GM12872 (cell line): ENCODE data around the gene GRXCR2.

ENCODE experiments used
- TF ChIP-seq, protein P1 (sequence below): IDR thresholded peaks from 3 replicates; pipeline ENCODE4 v1.5.1; 2011; ENCODE audit warnings: low read depth, mild to moderate bottlenecking, low read length, moderate library complexity; ENCODE audit not compliant: insufficient read depth

Gene GRXCR2

DNA sequence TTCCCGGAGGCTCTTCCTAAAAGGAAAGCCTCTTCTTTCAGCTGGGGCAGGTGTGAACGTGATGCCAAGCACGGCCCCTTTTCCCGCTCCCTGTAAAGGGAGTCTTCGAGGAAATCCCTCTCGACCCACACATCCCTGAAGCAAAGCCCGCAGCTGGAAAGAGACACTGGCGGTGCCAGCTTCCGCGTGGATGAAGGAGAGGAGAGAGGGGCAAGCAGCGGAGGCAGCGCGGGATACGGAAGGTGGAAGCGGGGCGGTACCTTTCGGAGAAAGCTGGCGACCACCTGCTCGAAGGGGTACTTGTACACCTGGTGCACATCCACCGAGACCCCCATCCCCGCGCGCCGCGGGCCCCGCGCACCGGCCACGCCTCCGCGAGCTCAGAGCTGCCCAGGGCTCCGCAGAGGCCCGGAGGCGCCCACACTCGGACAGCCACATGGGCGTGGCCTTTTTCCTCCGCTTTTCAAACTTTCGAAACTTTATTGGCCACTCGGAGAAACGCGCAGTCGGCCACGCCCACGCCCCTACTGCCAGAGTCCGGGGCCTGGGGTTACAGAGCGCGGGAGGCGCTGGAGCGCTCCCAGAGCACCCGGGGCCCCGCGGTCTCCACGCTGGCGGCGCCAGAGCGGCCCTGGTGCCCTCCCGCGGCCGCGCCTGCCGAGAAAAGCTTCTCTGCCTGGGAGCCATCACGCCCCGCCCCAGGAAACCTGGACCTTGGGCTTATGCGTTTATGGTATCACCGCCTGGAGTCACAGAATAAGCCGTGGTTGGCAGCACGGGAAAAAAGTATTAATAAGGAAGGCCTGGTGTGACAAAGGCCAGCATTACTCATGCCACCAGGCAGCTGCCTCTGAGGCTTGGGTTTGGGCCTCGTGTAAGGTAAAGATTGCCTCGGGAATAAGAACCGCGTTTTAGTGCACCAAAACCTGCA is 37.6 kb downstream of the GRXCR2 start, which contains the start of gene PRELID2:
Gene PRELID2 (minus strand): TSS at position 426 of the 931 bp plus-strand sequence. CDS start 91 bp downstream, at position 335.
- TF ChIP-seq, protein P1, sequence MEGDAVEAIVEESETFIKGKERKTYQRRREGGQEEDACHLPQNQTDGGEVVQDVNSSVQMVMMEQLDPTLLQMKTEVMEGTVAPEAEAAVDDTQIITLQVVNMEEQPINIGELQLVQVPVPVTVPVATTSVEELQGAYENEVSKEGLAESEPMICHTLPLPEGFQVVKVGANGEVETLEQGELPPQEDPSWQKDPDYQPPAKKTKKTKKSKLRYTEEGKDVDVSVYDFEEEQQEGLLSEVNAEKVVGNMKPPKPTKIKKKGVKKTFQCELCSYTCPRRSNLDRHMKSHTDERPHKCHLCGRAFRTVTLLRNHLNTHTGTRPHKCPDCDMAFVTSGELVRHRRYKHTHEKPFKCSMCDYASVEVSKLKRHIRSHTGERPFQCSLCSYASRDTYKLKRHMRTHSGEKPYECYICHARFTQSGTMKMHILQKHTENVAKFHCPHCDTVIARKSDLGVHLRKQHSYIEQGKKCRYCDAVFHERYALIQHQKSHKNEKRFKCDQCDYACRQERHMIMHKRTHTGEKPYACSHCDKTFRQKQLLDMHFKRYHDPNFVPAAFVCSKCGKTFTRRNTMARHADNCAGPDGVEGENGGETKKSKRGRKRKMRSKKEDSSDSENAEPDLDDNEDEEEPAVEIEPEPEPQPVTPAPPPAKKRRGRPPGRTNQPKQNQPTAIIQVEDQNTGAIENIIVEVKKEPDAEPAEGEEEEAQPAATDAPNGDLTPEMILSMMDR: no peak

DNA sequence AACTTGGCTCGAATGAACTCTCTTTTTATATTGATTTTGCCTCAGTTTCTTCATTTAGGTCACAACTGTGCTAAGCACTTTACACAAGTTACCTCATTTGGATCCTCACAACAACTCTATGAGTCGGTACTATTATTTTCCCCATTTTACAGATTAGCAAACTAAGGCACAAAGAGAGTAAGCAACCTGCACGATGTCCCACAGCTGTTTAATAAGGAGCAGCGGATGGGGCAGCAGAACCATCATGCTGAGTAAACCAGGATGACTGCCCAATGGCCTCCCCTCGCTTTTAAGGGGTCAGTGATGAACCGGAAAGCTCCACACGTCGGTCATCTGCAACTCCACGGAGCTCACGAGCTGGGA is 38.3 kb downstream of the GRXCR2 start:
- TF ChIP-seq, protein P1: no peak

DNA sequence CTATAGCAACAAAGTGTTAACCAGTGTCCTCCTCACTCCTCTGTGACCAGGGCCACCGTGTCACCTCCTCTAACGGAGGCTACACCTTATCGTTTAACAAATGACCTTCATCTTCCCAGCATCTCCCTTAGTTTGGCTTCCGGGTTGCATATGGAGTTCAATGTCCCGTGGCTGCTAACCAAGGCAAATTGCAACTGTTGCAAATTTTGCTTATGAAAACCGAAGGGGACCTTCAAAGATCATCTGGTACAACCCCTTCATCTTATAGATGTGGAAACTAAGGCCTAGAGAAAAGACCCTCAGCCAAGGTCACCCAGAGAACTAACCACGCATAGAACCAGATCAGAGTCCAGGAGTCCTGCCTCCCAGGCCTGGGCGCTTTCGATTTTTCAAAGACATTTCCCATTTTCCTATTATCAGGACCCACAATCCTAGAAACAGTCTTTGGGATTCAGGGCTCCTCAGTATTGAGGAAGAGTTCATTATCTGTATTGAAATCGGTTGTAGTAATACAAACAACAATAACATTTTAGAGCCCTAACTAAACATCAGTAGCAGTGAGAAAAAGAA is 39.1 kb downstream of the GRXCR2 start:
- TF ChIP-seq, protein P1: no peak

DNA sequence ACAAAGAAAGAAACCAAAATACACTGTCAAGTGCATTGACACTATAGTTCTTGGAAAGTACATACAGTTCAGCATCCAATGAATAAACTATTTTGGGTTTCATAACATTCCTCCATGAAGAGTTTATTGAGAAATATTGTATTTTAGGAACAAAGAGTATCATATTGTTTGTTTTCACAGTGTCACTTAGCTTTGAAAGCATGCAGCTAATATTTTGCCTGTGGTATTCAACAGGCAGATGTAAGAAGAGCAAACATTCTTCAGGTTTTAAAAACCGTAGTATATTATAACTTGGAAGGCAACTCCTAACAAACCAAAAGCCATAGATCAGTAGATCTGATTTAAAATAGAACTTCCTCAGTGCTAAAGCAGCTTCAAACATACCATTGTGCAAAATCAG is 42.2 kb downstream of the GRXCR2 start:
- TF ChIP-seq, protein P1: no peak

DNA sequence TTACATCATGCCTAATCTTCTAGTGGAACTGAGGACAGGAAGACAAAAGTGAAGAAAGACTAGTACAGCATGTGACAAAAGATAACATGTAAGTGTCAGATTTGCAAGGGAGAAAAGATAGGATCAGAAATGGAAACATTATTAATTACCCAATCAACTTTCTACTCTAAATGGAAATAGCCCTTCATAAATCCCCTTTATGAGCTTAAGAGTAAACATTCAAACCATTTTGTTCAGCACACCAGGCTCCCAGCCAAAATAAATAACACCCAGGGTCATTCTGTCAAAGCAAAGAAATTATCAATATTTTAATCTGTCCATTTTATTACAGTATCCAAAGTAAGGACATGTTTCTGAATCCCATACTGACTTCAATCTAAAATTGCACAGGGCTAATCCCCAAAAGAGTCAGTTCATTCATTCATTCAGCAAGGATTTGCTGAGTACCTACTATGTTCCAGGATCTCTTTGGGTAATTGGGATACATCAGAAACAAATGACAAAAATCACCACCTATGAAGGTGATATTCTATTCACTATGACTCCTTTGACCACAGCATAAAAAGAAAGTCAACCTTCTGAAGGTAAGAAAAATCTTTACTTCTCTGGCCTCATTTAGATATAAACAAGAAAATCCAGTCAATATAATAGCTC is 43.0 kb downstream of the GRXCR2 start:
- TF ChIP-seq, protein P1: no peak

DNA sequence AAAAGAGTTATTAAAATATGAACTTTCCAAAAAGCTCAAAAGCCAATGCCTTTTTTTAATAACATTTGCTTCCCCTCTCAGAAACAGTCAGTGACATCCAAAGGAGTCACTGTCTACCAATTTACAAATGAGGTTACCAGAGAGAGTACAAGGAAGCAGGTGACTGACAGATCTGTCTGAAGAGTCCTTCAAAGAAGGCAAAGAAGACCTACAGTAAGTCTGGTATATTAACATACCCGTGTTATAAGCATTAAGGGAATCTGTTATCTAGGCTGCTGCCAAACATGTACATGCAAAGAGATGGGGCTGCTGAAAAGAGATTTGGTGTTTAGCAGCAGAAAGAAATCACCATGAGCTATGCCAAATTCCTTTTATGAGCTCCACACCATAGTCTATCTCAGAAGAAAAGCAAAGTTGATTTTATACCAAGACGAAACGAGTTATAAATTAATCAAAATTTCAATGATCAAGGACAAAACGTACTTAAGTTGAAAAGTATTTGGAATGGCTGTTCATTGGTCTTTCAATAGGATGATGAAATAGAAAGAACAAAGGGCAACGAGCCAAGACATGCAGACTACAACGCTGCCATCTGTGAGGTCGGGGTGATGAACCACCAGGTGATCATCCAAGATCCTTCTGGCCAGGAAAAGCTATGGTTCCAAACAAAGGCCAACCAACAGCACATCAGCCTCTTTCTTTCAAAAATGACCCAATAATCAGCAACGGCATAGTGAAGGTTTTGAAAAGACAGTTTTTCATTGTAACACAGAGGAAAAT is 45.7 kb downstream of the GRXCR2 start:
- TF ChIP-seq, protein P1: no peak
